Transverse colon (tissue), 4 donors: ENCODE measurements around the gene USP22. TPM values are rescaled to one million over a fixed set of nuclear protein-coding genes. Genes with fewer than 3 reads are reported as not detected.
"Not testable (repeated sequence)": the region's sequence is repeated elsewhere in the genome, so short reads cannot be mapped to it uniquely, and the experiment has no call there.

Experiments
- DNase-seq: peaks from one replicate; pipeline ENCODE4 v3.0.0-alpha.2; 2019
- H3K27ac ChIP-seq, 4 donors: fragments of 200-600 bp; sonication (generic); 2 replicates each; pipeline ENCODE4 v1.5.1; 2016 to 2018; ENCODE audit warnings: inconsistent platforms in 4 of 4
- H3K27me3 ChIP-seq: fragments of 200-600 bp; sonication (generic); 2 replicates; pipeline ENCODE4 v1.5.1; 2017; ENCODE audit warnings: inconsistent platforms
- H3K36me3 ChIP-seq, 4 donors: fragments of 200-600 bp; sonication (generic); 2 replicates each; pipeline ENCODE4 v1.5.1; 2017 to 2019; ENCODE audit warnings: inconsistent platforms in 4 of 4
- H3K4me1 ChIP-seq, 4 donors: fragments of 200-600 bp; sonication (generic); 2 replicates each; pipeline ENCODE4 v1.5.1; 2017 to 2020; ENCODE audit warnings: inconsistent platforms in 4 of 4
- H3K4me3 ChIP-seq, 4 donors: fragments of 200-600 bp; sonication (generic); 1 replicate in 1 of 4; 2 replicates in 3 of 4; pipeline versions ENCODE4 v1.5.1 to v1.6.1; 2017 to 2019; ENCODE audit warnings: inconsistent platforms in 4 of 4
- H3K9me3 ChIP-seq, 2 donors: fragments of 200-600 bp; sonication (generic); 2 replicates each; pipeline ENCODE4 v1.5.1; 2017 to 2019; ENCODE audit warnings: inconsistent platforms in 2 of 2
- EP300 ChIP-seq: sonication (generic); formaldehyde crosslinking; IDR thresholded peaks from one replicate; pipeline ENCODE4 v1.6.1; 2017; ENCODE audit warnings: antibody characterized with exemption, low read depth
- POLR2A ChIP-seq: fragments of 450-650 bp; IDR thresholded peaks from one replicate; pipeline ENCODE4 v1.6.1; 2016; ENCODE audit warnings: antibody characterized with exemption, mild to moderate bottlenecking, moderate library complexity
- POLR2AphosphoS5 ChIP-seq, 3 donors: sonication (generic); formaldehyde crosslinking; IDR thresholded peaks; one replicate each; pipeline ENCODE4 v1.6.1; 2016; ENCODE audit warnings: antibody characterized with exemption in 3 of 3
- WGBS, 2 donors: methylation state at CpG; one replicate each; pipeline ENCODE4 v1.1.5; 2018; ENCODE audit warnings: low coverage in 1 of 2; 5-methylcytosine and 5-hydroxymethylcytosine counted together
- in situ Hi-C, 4 donors: fragments of 200-750 bp; cut with MboI; loops; one replicate each; pipeline versions ENCODE4 v1.15.0 to v1.15.1; 2017; ENCODE audit warnings: low sequenced_read_pairs in 3 of 4, low pct_ligation_motif_present in 1 of 4, low pct_unique_long_range_greater_than_20kb in 1 of 4
- intact Hi-C: fragments of 100-400 bp; cut with DNase I; formaldehyde crosslinking; loops from one replicate; pipeline ENCODE4 v1.15.1; 2023; ENCODE audit warnings: low total_unique reads
- total RNA-seq, 4 donors: library from RNA; depleted of rRNA; stranded (reverse); fragments of >200 nt; gene quantifications; one replicate each; pipeline ENCODE4 v1.1.0, GENCODE V29; 2016
- TF ChIP-seq, protein P1 (sequence below), 5 experiments: fragments of 200-600 bp in 3 of 5; fragments of 450-650 bp in 2 of 5; sonication (generic) in 3 of 5; IDR thresholded peaks; 1 replicate in 2 of 5; 2 replicates in 3 of 5; pipeline ENCODE4 v1.5.1; 2016 to 2017; ENCODE audit warnings: antibody characterized with exemption in 5 of 5, inconsistent platforms in 3 of 5, mild to moderate bottlenecking in 2 of 5, moderate library complexity in 1 of 5

The USP22 gene
- total RNA-seq, 4 donors from 2014 or later, result 95.5 to 123 (median 108) TPM

DNA sequence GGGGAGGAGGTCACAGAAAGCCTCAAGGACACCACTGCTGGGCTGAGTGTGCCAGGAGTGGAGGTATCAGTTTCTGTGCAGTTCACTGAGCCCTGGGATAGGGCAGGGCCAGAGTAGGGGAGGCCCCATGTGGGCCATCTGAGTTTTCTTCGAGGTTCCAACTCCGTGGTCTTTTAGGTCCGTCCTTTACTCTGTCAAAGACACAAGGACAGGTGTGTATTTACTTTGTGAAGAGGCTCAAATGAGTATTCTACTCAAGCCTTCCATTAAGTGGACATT, 59.5 kb downstream of the USP22 start:
- no peaks in the 10 kb centered on the region for H3K36me3 ChIP-seq
- 84 to 100% methylated on average over 1 to 3 of the region's 3 CpGs for WGBS, 2 donors
- H3K27ac ChIP-seq, result no peak overlapping the region
- in situ Hi-C loops (no loop called here), intact Hi-C loops (no loop called here)
- peaks cover 0 to 3% (median 0%) of the 10 kb centered on the region in 4 donors for H3K4me1 ChIP-seq
- H3K27me3 ChIP-seq, result no peaks in the 10 kb centered on the region
- H3K4me3 ChIP-seq, result no peak overlapping the region
- DNase-seq, result no peak
- H3K9me3 ChIP-seq, result no peaks in the 10 kb centered on the region
- no peak for TF ChIP-seq POLR2AphosphoS5 (IDR thresholded peaks at IDR 0.05)
- no peak for TF ChIP-seq POLR2A
- TF ChIP-seq, protein P1, sequence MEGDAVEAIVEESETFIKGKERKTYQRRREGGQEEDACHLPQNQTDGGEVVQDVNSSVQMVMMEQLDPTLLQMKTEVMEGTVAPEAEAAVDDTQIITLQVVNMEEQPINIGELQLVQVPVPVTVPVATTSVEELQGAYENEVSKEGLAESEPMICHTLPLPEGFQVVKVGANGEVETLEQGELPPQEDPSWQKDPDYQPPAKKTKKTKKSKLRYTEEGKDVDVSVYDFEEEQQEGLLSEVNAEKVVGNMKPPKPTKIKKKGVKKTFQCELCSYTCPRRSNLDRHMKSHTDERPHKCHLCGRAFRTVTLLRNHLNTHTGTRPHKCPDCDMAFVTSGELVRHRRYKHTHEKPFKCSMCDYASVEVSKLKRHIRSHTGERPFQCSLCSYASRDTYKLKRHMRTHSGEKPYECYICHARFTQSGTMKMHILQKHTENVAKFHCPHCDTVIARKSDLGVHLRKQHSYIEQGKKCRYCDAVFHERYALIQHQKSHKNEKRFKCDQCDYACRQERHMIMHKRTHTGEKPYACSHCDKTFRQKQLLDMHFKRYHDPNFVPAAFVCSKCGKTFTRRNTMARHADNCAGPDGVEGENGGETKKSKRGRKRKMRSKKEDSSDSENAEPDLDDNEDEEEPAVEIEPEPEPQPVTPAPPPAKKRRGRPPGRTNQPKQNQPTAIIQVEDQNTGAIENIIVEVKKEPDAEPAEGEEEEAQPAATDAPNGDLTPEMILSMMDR (IDR thresholded peaks at IDR 0.05), result no peak
- TF ChIP-seq EP300, result no peak

DNA sequence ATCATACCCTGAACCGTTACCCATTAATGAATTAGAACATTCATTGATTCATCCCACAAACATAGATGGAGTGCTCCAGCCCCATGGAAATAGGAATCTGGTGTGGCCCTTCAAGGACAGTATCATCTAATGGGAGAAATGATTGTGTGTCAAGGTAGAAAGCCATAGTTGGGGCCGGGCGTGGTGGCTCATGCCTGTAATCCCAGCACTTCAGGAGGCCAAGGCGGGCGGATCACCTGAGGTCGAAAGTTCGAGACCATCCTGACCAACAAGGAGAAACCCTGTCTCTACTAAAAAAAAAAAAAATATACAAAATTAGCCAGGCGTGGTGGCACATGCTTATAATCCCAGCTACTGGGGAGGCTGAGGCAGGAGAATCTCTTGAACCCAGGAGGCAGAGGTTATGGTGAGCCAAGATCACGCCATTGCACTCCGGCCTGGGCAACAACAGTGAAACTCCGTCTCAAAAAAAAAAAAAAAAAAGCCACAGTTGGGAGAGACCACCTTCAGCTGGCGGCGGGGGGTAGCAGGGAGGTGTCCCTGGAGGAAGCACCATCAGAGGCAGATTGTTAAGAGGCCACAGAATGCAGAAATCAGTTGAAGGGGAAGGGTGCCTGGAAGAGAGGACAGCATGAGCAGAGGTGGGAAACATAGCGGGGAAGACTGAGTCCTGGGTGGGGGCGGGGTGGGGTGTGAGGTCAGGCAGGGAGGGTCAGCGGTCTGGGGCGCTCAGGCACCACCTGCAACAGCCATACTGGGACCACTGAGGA, 60.0 kb downstream of the USP22 start:
- TF ChIP-seq POLR2AphosphoS5 (IDR thresholded peaks at IDR 0.05) (no peak), EP300 (no peak), POLR2A (no peak)
- TF ChIP-seq, protein P1 (IDR thresholded peaks at IDR 0.05), result no peak
- 93 to 94% methylated on average over 11 to 17 of the region's 17 CpGs for WGBS, 2 donors

DNA sequence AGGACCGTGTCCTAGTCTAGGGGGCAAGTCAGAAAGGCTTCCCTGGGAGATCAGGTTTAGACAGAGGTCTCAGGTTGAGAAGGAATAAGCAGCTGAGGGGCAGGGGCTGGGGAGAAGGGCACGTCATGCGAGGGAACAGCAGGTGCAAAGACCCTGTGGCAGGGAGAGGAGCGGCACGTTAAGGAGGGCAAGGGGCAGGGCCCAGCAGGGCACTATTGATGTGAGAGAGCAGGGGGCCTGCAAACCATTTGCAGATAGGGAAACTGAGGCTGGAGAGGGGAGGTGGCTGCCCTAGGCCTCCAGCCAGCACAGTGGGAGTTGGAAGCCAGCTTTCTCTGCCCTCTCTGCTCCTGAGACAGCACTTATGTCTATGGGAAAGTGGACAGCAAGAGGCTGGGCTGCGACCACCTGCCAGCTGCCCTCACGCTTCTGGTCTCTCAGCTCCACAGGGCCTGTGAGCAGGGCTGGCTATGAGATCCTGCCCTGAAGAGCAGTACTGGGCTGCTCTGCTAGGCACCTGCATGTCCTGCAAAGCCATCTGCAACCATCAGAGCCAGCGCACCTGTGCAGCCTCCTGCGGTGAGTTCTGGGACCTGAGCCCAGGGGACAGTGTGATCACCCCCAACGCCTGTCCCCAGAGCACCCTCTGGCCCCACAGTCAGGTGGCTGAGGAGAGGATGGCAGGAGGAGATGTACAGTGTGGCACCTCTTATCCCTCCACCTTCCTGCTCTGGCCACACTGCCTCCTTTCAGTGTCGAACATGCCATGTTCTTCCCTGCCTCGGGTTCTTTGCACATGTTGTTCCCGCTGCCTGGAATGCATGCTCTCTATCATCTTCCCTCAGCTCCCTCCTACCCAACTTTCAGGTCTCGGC, 61.5 kb downstream of the USP22 start:
- intact Hi-C loops, result no loop called here
- 92 to 95% methylated on average over 8 to 14 of the region's 14 CpGs for WGBS, 2 donors
- H3K9me3 ChIP-seq, result no peaks in the 10 kb centered on the region
- H3K4me3 ChIP-seq, result no peak overlapping the region
- in situ Hi-C loops, result no loop called here
- TF ChIP-seq EP300, result no peak
- no peak for TF ChIP-seq POLR2AphosphoS5 (IDR thresholded peaks at IDR 0.05)
- TF ChIP-seq, protein P1 (IDR thresholded peaks at IDR 0.05), result no peak
- no peak for TF ChIP-seq POLR2A
- no peak overlapping the region for H3K27ac ChIP-seq
- no peak for DNase-seq
- no peaks in the 10 kb centered on the region for H3K36me3 ChIP-seq
- peaks cover 0 to 11% (median 0%) of the 10 kb centered on the region in 4 donors for H3K4me1 ChIP-seq
- no peaks in the 10 kb centered on the region for H3K27me3 ChIP-seq

More for the DNA sequence above, 60.0 kb downstream of the USP22 start:
- peaks cover 0 to 8% (median 0%) of the 10 kb centered on the region in 4 donors for H3K4me1 ChIP-seq
- no peak overlapping the region for H3K27ac ChIP-seq
- intact Hi-C loops, result no loop called here
- in situ Hi-C loops, result no loop called here
- no peaks in the 10 kb centered on the region for H3K27me3 ChIP-seq
- no peaks in the 10 kb centered on the region for H3K36me3 ChIP-seq
- no peaks in the 10 kb centered on the region for H3K9me3 ChIP-seq
- no peak overlapping the region for H3K4me3 ChIP-seq
- DNase-seq, result no peak

DNA sequence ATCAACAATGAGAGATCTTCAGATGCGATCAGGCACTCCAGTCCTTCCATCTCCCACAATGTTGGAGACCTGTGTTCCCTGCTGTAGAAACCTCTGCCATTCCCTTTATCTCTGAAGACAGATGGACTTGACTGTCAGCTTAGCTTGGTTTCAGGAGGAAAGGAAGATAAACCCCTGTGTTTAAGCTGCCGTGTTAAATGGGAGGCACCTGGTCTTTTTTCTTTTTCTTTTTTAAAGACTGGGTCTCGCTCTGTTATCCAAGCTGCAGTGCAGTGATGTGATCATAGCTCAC, 63.1 kb downstream of the USP22 start:
- H3K9me3 ChIP-seq, result no peaks in the 10 kb centered on the region
- H3K36me3 ChIP-seq, result no peaks in the 10 kb centered on the region
- DNase-seq, result no peak
- TF ChIP-seq POLR2A (no peak), POLR2AphosphoS5 (IDR thresholded peaks at IDR 0.05) (no peak), EP300 (no peak)
- TF ChIP-seq, protein P1 (IDR thresholded peaks at IDR 0.05), result no peak
- WGBS, 2 donors, result 60 to 66% methylated on average over 1 to 3 of the region's 3 CpGs
- no peaks in the 10 kb centered on the region for H3K27me3 ChIP-seq
- H3K4me1 ChIP-seq, result peaks cover 0 to 11% (median 0%) of the 10 kb centered on the region in 4 donors
- intact Hi-C loops (no loop called here), in situ Hi-C loops (no loop called here)
- no peak overlapping the region for H3K4me3 ChIP-seq
- H3K27ac ChIP-seq, result no peak overlapping the region

DNA sequence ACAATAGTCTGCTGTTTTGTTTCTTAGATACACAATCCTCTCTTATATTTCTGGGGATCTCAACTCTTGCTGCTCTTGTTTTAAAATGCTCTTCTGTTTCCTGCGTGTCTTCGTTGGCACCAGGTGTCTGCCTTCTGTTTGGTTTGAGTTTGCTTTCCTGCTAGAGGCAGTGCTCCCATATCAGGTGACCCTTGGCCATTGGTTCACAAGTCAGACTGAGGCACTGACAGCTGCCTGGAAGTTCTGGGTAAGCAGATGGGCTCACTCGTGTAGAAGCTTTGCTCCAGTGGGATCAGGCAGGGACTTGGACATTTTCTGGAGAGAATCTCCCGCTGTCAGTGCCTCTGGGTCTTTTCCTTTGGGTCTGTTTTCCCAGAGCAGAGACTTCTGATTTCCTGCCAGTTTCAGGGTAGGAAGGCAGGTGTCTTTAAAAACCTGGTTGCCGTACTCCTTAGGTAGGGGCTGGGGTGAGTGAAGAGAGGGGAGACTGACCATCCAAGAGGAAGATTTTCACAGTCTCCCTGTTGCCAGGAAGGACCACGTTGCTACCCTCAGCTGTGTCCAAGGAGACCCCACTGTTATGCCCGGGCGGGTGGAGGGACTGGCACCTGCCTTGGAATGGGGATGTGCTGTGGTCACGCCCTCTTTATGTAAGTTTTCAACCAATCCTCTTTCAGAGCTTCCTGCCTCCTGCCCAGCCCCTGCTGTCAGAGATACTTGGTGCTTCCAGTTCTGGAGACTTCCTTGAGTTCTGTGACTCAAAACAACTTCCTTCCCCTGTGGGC, 63.6 kb downstream of the USP22 start:
- intact Hi-C loops, DNase-seq, H3K27ac ChIP-seq, H3K36me3 ChIP-seq, H3K27me3 ChIP-seq, H3K4me3 ChIP-seq, H3K9me3 ChIP-seq, in situ Hi-C loops: not testable (repeated sequence)
- 33% methylated on average over 6 to 9 of the region's 9 CpGs for WGBS, 2 donors
- H3K4me1 ChIP-seq, result peaks cover 0 to 11% (median 0%) of the 10 kb centered on the region in 4 donors
